ENCODE data around the gene RFPL2.

DNA sequence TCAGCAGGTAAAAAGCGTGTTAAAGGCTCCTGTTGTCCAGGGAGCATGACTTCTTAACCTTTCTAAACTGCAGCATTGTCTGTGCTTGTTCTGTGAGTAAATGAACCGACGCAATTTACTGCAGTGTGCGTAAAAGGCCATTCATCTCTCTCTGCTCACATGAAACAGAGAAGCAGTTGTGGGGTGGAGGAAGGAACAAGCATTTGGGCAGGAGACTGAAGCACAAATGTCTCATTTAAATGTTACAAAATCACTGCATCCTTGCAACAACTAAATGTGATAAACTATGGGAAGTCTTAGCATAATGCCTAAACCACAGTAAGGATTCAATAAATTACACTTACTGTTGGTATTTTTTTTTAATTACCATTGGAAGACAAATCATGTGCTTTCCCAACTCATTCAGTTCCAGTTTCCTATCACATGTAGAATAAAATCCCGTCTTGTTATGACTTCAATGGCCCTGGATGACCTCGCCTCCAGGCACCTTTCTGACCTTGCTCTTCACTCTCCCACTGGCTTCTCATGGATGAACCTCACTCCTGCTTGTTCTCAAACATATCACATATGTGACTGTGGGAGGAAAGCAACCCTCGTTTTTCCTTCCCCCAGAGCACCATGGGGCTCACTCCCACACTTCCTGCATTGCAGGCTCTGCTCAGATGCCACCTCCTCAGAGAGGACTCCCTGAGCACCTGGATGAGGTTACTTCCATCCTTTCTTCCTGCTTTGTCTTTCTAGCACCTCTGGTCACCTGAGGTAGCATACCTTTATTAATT is 21.6 kb upstream of the RFPL2 start:
- TF ChIP-seq CTCF (IDR thresholded peaks at IDR 0.05; ENCODE audit: extremely low read depth in 1 of 2, insufficient read depth in 1 of 2, low read depth in 1 of 2, low read length in 2 of 2) (no peak), POLR2A (IDR thresholded peaks at IDR 0.05; ENCODE audit: low read depth, low read length) (no peak), POLR2AphosphoS5 (IDR thresholded peaks at IDR 0.05; ENCODE audit: insufficient read depth, low read depth, low read length) (no peak), EZH2 (IDR thresholded peaks at IDR 0.05; ENCODE audit: borderline replicate concordance, low read depth, low read length, severe bottlenecking) (no peak), JUN (IDR thresholded peaks at IDR 0.05; ENCODE audit: borderline replicate concordance, insufficient read depth, insufficient read length, low read depth) (no peak), FOS (IDR thresholded peaks at IDR 0.05; ENCODE audit: borderline replicate concordance, insufficient read depth, low read length) (no peak), MYC (IDR thresholded peaks at IDR 0.05; ENCODE audit: low read depth, low read length) (no peak)
